GM19468 (cell line): ENCODE measurements around the gene PDK2.

Experiments
- ATAC-seq: cut with Tn5 transposase; IDR thresholded peaks from one replicate; pipeline ENCODE4 v1.9.1; 2021; ENCODE audit warnings: mild to moderate bottlenecking, moderate library complexity, moderate number of reproducible peaks; ENCODE audit not compliant: unreplicated experiment; ENCODE audit errors: extremely low read depth

Gene PDK2

DNA sequence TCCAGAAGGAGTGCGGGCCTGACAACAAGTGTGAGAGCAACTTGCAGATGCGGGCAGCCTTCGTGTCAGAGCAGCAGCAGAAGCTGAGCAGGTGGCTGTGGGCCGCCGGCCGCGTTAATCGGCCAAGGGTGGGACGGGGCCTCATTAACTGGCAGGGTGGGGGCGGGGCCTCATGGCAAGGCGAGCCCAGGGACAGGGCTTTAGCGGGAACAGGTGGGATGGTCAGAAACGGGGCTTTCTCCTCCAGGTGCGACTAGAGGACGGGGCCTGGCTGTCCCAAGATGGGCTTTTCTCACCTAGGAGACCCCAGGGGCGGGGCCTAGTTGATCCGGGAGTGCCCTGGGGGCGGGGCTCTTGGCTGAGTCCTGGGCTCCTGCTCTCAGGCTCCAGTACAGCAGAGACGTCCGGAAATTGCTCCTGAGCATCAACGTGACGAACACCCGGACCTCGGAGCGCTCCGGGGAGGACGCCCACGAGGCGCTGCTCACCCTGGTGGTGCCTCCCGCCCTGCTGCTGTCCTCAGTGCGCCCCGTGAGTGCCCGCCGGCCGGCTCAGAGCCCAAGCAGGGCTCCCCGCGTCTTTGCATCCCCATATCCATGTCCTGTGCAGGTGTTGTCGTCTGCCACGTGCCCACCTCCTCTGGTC, 18.4 kb upstream of the PDK2 start:
- no peak for ATAC-seq

- ATAC-seq: no peak
Measured at GRCh38 chr17:50078430-50078829, 16.7 kb upstream of the PDK2 start.

- no peak for ATAC-seq
Measured at GRCh38 chr17:50079334-50080095, 15.6 kb upstream of the PDK2 start.

- ATAC-seq: no peak
Measured at GRCh38 chr17:50080096-50080480, 15.1 kb upstream of the PDK2 start.

DNA sequence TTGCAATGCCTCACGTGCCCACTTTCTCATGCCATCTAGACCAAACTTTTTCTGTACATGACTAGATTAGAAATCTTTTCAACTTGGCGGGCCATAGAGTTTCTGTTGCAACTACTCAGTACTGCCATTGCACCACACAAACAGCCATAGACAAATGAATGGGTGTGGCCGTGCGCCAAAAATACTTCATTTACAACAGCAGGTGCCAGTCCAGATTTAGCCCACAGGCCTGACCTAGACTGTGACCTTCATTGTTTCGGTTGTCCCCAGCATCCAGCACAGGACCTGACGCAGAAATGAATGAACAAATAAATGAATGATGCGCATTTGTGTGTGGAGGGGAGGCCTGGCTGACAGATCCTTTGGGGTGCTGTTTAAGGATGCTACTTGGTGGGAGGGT, 14.3 kb upstream of the PDK2 start:
- ATAC-seq: no peak

GRCh38 chr17:50081757-50082156, 13.4 kb upstream of the PDK2 start:
- ATAC-seq: no peak

DNA sequence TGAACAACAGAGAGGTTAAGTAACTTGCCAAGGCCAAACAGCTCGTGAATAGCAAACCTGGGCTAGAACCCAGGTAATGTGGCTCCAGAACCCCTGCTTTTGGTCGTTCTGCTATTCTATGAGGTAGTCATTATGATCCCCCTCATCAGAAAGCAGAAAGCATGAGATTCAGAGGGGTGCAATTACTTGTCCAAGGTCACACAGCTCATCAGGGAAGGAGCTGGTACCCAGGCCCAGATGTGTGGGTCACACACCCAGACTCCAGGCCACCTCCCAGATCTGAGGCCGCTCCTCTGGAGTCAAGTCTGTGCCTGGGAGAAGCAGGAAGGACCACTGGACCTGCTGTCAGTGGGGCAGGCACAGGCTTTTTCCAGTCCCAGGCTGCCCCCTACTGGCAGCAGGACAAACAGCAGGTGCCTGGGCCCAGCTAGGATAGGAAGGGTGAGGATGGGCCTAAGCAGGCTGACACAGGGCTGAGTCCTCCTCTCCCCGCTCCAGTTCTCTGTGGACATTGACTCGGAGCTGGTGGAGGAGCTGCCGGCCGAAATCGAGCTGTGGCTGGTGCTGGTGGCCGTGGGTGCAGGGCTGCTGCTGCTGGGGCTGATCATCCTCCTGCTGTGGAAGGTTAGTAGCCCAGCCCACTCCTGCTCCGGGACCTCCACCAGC, 7.8 kb upstream of the PDK2 start:
- no peak for ATAC-seq

DNA sequence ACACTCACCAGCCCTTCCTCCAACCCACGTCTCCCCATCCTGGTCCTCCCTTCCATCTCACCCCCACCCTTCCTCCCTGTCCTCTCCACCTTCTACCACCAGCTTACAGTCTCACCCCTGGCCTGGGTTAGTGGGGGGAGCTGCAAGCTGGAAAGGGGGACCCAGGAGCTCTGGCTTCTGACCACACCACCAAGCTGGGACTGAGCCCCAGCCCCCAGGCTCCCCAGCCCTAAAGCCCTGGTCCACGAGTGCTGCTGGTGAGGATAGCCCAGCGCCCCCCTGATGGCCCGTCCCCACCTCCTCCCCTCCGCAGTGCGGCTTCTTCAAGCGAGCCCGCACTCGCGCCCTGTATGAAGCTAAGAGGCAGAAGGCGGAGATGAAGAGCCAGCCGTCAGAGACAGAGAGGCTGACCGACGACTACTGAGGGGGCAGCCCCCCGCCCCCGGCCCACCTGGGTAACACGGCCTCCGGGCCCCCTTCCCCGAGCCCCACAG, 7.2 kb upstream of the PDK2 start:
- ATAC-seq: no peak

DNA sequence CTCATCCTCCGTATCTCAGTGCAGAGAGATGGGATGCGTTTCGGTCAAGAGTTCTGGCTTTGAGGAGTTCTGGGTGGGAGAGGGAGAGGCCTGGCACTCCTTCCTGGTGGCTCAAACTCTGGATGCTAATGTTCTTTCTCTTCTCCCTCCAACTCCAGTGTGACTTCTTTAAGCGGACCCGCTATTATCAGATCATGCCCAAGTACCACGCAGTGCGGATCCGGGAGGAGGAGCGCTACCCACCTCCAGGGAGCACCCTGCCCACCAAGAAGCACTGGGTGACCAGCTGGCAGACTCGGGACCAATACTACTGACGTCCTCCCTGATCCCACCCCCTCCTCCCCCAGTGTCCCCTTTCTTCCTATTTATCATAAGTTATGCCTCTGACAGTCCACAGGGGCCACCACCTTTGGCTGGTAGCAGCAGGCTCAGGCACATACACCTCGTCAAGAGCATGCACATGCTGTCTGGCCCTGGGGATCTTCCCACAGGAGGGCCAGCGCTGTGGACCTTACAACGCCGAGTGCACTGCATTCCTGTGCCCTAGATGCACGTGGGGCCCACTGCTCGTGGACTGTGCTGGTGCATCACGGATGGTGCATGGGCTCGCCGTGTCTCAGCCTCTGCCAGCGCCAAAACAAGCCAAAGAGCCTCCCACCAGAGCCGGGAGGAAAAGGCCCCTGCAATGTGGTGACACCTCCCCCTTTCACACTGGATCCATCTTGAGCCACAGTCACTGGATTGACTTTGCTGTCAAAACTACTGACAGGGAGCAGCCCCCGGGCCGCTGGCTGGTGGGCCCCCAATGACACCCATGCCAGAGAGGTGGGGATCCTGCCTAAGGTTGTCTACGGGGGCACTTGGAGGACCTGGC, 6.0 kb upstream of the PDK2 start:
- ATAC-seq: no peak

DNA sequence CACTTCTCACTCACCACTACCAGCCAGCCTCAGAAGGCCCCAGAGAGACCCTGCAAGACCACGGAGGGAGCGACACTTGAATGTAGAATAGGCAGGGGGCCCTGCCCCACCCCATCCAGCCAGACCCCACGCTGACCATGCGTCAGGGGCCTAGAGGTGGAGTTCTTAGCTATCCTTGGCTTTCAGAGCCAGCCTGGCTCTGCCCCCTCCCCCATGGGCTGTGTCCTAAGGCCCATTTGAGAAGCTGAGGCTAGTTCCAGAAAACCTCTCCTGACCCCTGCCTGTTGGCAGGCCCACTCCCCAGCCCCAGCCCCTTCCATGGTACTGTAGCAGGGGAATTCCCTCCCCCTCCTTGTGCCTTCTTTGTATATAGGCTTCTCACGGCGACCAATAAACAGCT, 5.1 kb upstream of the PDK2 start:
- ATAC-seq: no peak

- no peak for ATAC-seq
Measured at GRCh38 chr17:50090971-50091917, 3.9 kb upstream of the PDK2 start.

DNA sequence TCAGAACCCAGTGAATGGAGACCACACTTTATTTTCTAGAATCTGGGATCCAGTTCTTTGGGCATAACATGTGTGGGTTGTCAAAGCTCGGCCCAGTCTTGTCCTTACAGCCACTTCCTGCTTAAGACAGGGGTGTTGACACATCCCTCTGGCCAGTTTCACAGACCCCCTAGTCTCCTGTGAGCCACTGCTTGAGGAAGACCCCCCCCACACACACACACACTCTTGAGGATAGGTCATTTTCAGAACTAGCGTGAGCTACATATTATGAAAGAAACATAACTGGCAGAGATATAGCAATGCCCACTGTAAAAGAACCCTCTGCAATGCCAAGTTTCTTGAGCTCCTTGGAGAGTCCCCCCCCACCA, 3.2 kb upstream of the PDK2 start:
- no peak for ATAC-seq

- no peak for ATAC-seq
Measured at GRCh38 chr17:50093246-50093645, 1.9 kb upstream of the PDK2 start.

- no peak for ATAC-seq
Measured at GRCh38 chr17:50093807-50094206, 1.3 kb upstream of the PDK2 start.

DNA sequence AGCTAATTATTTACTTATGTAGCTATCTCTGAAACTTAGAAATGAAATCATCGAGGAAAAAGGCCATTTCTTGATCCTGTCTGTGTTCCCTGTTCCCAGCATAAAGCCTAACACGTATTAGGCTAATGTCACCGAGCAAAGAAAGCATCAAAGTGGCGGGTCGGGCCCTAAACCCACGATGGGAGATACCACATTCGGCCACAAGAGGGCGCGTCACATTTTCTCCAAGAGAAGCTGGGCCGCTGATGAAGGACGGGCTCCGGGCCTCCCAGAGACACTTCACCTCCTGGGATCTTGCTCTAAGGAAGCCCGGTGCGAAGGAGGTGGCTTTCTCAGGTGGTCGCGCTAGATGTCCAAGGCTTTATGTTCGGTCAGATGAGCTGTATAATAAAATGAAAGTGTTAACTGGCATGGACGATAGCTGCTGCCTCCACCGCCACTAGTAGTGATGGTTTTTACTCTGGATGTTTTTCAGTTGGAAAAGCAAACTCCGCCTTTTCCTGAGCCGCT, 853 bp upstream of the PDK2 start:
- no peak for ATAC-seq

GRCh38 chr17:50095626-50096037, 481 bp downstream of the PDK2 start:
- no peak for ATAC-seq

- no peak for ATAC-seq
Measured at GRCh38 chr17:50096092-50096491, 941 bp downstream of the PDK2 start.

DNA sequence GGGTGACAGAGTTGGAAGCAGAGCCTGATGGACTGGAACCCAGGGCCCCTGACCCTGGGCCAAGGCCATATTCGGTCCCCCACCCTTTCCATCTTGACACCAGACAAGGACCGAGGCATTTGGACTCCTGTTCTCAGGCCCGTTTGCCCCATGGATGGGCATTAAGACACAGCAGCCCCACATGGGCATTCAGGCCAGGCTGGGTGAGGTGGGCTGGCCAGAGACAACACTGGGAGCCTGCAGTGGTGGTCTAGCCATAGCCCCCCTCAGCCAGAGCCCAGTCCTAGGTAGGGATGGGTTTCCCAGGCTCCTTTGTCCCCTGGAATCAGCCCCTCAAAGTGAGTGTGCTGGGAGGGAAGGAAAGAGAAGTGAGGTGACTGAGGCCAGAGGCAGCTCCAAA, 1.6 kb downstream of the PDK2 start:
- ATAC-seq: no peak

GRCh38 chr17:50097455-50097854, 2.3 kb downstream of the PDK2 start:
- ATAC-seq: no peak
